Measurements from ENCODE around the gene PRKCE.
A peak's percentile ranks its signal among the peaks of the same experiment; 100 is the strongest.

PRKCE gene

GRCh38 chr2:45964906-45965305 lies 313.4 kb downstream of the PRKCE start:
- DNase-seq (ENCODE audit: low spot score): no peak

GRCh38 chr2:45965871-45966498 lies 314.5 kb downstream of the PRKCE start:
- DNase-seq (ENCODE audit: low spot score): no peak

DNA sequence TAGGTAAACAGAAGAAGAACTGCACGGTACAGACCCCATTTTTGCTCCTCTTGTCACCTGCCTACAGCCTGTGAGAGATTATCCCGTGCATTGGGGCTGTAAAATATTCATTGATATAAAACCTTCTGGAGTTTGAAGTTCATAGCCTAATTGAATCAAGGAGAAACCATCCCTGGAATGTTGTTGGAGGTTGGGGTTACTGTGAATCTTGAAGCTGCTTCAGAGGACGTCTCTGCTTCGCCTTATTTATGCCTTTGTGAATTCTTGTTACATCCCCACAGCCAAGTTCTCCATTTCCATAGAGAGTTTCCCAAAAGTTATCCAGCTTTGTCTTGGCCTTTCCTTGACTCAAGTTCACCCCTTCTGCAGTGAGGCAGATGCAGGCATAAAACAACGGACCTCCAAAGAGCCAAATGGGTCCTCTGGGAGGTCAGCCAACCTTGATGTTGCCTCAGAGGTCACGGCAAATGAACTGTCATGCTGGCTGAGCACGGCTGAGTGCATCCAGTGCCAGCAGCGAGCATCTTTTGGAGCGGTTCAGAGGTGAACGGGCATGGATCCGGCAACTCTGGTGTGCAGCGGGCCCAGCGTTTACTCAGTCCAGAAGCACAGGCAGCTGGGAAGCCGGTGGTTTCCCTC lies 317.6 kb downstream of the PRKCE start:
- DNase-seq (ENCODE audit: low spot score): peak; percentile 22

- no peak for DNase-seq (ENCODE audit: low spot score)
These were observed 322.0 kb downstream of the PRKCE start for GRCh38 chr2:45973426-45973825.

DNA sequence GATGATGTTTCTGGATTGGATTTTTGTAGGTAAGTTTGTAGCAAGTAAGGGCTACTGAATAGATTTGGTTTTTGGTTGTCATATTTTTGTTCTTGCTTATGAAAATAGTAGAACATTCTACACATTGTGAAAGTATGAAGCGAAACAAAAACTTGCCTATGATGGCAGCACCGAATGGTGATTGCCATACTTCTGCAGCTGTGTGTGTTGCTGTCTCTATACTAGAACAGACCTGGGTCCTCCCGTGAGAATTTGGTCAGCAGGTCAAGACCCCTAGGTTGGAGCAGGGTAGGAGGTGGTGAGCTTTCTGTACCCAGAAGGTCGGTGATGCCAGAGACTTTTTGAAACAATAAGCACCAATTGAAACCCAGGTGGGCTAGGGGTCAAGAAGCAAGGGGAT lies 322.6 kb downstream of the PRKCE start:
- no peak for DNase-seq (ENCODE audit: low spot score)

DNA sequence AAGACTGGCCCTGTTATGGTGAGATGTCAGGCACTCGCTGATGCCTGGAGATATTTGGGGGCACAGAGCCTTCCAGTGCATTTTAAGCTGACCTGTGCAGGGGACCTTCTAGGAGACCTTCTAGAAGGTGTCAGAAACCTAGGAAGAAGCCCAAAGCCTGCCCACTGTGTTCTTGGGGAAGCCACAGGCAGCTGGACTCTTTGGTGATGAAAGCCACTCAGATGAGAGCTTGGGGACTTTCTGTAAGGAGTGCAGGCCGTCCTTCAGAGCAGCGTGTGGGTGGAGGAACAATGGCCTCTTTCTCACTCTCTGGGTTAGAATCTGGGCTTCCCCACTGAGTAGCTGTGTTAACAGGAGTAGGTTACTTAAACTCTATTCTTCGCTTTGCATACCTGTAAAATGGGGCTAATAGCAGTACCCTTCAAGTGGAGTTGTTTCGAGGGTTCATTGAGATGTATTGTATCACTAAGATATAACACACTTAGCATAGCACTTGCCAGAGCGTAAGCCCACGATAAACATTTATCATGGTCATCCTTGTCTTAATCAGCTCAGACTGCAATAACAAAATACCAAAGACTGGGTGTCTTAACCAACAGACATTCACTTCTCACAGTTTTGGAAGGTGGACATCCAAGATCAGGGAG lies 323.4 kb downstream of the PRKCE start:
- DNase-seq (ENCODE audit: low spot score): no peak

- no peak for DNase-seq (ENCODE audit: low spot score)
These were observed 324.5 kb downstream of the PRKCE start for GRCh38 chr2:45975752-45976517.

GRCh38 chr2:45978302-45978859 lies 326.9 kb downstream of the PRKCE start:
- no peak for DNase-seq (ENCODE audit: low spot score)

- DNase-seq (ENCODE audit: low spot score): no peak
These were observed 327.6 kb downstream of the PRKCE start for GRCh38 chr2:45979065-45979464.

DNA sequence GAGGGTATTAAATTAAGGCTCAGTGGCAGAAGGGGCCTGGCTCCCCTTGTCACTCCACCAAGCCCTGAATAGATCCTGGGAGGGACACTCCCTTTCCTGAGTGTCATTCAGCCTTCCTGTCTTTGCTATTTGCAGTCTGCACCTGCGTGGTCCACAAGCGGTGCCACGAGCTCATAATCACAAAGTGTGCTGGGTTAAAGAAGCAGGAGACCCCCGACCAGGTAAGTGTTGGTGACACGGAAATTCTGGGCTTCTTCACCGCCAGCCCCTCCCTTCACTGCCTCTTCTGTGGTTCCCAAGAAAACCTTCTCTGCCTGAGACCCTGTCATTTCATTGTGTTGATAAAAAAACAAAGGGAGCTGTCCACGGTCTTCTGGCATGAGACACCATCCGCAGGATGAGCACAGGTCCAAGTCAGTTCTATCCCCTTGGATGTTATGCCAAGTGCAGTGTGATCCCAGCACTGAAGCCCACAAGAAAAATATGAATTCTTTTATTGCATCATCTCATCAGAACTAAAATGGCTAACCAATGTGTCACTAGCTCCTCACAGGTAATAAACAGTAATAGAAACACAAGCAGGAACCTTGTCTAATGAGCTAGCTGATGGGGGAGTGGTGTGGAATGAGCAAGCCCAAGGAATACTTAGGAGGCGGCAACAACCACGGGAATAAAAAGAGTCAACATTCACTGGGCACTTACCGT lies 328.8 kb downstream of the PRKCE start:
- no peak for DNase-seq (ENCODE audit: low spot score)

DNA sequence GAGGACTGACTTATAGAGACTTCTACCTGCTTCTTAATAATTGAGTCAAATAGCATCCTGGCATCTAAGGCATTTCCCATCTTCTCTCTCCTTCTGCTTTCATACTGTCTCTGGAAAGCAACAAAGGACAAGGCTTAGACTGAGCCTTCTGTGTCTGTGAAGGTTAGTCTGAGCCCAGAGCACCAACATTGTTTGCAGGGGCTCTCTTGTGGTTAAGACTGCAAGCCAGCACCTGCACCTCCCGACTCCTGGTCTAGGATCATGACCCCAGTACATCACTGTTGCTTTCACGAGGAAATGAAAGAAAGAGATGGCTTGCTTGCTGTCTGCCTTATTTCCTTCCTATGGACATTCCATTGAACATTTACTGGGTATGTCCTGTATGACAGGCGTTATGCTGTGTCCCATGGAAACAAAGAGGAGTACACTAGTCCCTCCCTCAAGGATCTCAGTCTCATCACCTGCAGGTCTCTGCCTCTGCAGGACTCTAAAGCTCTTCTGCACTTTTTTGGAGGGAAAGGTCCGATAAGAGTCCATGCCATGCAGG lies 330.0 kb downstream of the PRKCE start:
- DNase-seq (ENCODE audit: low spot score): no peak

DNA sequence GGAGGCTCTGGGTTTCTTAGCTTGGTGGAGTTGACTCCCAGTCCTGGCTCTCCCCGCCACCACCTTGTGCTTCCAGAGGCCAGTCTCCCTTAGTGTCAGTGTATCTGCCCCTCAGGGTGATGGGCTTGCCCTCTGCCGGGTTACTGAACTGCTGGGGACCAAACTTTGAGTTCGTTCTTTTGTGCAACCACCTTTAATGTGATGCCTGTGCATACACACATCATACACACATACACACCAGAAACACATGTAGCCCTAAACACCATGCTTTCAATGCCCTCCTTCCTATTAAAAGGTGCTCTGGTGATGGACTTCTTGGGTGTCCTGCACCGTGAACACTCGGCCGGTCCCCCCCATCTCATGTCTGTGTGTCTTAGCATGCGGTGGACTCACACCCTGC lies 330.6 kb downstream of the PRKCE start:
- DNase-seq (ENCODE audit: low spot score): no peak

DNA sequence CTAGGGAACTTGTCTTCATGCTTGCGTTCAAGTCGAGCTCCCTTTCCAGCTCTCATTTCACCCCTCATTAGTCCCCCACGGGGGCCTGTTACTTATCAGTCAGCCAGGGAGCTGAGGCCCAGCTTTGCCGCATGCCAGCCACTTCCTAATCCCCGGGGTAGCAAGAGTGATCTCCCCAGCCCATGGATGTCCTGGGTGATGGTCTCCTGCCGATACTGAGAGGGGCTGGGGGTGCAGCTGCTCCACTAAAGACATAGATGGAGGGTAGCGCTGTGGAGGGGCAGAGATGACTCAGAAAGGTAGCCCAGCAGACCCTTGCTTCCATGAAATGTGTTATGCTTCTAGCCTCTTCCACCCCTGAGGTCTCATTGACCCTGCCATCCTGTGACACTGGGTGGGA lies 331.7 kb downstream of the PRKCE start:
- no peak for DNase-seq (ENCODE audit: low spot score)

DNA sequence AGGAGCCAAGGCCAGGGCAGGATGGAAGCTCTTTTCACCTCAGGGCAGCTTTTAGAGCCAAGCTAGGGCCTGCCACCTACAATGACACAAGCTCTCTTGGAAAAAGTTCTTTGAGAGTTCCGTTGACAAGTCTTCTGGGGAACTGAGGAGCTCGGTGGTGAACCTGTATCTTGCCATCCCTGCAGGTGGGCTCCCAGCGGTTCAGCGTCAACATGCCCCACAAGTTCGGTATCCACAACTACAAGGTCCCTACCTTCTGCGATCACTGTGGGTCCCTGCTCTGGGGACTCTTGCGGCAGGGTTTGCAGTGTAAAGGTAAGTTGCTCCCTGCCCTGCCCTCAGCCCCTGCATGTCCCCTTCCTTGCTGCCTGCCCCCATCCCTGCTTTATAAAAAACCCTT lies 332.9 kb downstream of the PRKCE start:
- DNase-seq (ENCODE audit: low spot score): no peak

- no peak for DNase-seq (ENCODE audit: low spot score)
These were observed 333.5 kb downstream of the PRKCE start for GRCh38 chr2:45984896-45985473.

DNA sequence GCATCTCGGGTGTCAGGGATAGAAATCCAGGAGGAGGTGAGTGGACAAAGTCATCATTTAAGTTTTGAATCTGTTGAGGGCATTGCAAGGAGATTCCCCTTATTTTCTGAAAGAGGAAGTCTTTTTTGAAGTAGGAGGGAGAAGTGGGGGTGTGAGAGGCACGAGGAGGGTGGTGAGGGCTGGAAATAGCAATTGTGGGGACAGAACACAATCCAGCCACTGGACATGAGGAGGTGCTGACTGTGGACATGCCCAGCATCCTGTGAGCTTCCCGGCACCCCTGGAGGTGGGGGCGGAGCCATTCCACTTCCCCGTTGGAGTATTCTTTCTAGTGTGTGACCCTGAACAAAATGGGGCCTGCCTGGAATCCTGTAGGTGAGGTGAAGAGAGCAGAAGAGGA lies 335.0 kb downstream of the PRKCE start:
- no peak for DNase-seq (ENCODE audit: low spot score)

GRCh38 chr2:45987856-45988255 lies 336.4 kb downstream of the PRKCE start:
- no peak for DNase-seq (ENCODE audit: low spot score)

- DNase-seq (ENCODE audit: low spot score): no peak
These were observed 337.4 kb downstream of the PRKCE start for GRCh38 chr2:45988879-45989278.

DNA sequence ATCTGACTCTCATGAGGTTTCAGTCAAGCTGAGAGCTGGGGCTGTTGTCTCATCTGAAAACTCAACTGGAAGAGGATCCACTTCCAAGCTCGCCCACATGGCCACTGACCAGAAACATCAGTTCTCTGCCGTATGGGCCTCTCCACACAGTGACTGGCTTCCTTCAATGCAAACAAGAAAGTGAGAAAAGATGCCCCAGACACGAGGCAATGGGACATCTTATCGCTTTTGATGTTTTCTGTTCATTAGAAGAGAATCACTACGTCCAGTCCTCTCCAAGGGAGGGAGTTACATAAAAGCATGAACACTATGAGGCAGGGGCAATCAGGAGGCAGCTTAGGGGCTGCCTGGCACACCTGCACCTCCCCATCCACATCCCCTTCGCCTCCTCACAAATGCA lies 338.7 kb downstream of the PRKCE start:
- no peak for DNase-seq (ENCODE audit: low spot score)

GRCh38 chr2:45992021-45992740 lies 340.7 kb downstream of the PRKCE start:
- peak; percentile 95 for DNase-seq (ENCODE audit: low spot score)

Data from AG08395 (cell line).